Measurements from ENCODE around the gene MMP8. TPM values are rescaled to one million over a fixed set of nuclear protein-coding genes. Genes with fewer than 3 reads are reported as not detected.

MMP8 gene
- total RNA-seq, 1 donor from 2014 or later: not detected

DNA sequence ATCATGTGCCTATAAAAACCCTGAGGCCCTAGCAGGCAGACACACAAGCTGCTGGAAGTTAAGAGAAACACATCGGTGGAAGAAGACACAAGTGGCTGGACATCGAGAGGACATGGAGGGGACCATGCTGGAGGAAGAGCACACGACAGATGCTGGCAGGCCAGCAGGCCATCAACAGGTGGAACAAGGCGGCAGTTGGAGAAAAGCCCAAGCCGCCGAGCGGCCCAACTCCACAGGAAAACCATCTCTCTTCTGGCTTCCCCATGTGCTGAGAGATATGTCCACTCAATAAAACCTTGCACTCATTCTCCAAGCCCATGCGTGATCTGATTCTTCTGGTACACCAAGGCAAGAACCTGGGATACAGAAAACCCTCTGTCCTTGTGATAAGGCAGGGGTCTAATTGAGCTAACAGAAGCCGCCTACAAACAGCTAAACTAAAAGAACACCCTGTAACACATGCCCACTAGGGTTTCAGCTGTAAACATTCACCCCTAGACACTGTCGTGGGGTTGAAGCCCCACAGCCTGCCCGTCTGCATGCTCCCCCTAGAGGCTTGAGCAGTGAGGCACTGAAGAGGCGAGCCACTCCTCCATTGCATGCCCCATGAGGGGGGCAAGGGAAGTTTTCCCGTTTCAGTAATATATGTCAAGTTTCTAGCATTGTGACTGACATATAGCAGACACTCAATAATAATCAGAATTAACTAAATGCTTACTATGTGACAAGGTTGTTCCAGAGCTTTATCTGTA lies 60.6 kb downstream of the MMP8 start:
- no peak for DNase-seq (ENCODE audit: extremely low read depth, low read depth, low spot score)

DNA sequence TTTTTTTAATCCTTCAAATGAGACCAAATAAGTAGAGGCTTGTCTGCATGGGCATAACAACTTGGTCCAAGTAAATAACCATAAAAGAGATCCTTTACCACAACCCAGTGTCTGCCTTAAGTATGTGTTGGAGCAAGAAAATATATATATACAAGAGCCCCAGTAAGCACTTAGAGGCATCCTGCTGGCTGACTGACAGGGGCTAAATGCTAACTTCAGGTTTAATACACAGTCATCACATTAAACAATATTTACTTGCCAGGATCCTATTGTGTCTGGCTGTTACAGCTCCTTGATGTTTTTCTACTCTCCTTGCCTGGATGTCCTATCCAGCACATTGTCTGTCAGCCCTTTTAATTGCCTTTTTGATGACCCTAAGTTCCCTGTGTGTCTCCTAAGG lies 62.1 kb downstream of the MMP8 start:
- DNase-seq (ENCODE audit: extremely low read depth, low read depth, low spot score): no peak

Other genes with a start within 250 kb of the MMP8 start
- gene MMP7, start 194.2 kb downstream of the MMP8 start, total RNA-seq: 9.8 and 57.1 TPM in 2 replicates
- gene MMP20, start 99.6 kb downstream of the MMP8 start, total RNA-seq: not detected in 2 replicates
- not detected in 2 replicates for gene MMP27, start 19.2 kb downstream of the MMP8 start, total RNA-seq
- gene MMP10, start 55.7 kb upstream of the MMP8 start, total RNA-seq: 29.5 and 39.8 TPM in 2 replicates
- 2,602 and 5,796 TPM in 2 replicates for gene MMP1, start 73.2 kb upstream of the MMP8 start, total RNA-seq
- not detected in 2 replicates for gene MMP3, start 118.7 kb upstream of the MMP8 start, total RNA-seq
- not detected in 2 replicates for gene MMP12, start 150.0 kb upstream of the MMP8 start, total RNA-seq
- gene MMP13, start 230.8 kb upstream of the MMP8 start, total RNA-seq: not detected in 2 replicates